HepG2 (cell line): ENCODE data around the gene MAGI1. TPM values are rescaled to one million over a fixed set of nuclear protein-coding genes. Genes with fewer than 3 reads are reported as not detected.
A peak's percentile ranks its signal among the peaks of the same experiment; 100 is the strongest.

ENCODE experiments used
- ATAC-seq: fragments of 200-7000 bp; cut with Tn5 transposase; 3 replicates; pipeline ENCODE4 v1.9.1; 2020; ENCODE audit warnings: mild to moderate bottlenecking, moderate library complexity
- BruUV-seq: library from RNA; stranded (reverse); fragments of 400-500 nt; replicated peaks from 2 replicates; lab custom pipeline; 2021; lab: Mats Ljungman, UMichigan
- CTCF ChIA-PET: fragments of 300-600 bp; formaldehyde crosslinking; extraction: SDS; loops from one replicate; lab custom pipeline; 2021; ENCODE audit warnings: low total read pairs, inconsistent platforms, low intra/inter-chr PET ratio; lab: Yijun Ruan, JAX
- POLR2A ChIA-PET: fragments of 350-600 bp; sonication (Branson Sonifier 250); formaldehyde crosslinking; loops from one replicate; lab custom pipeline; 2020; ENCODE audit warnings: antibody characterized with exemption, inconsistent platforms; lab: Yijun Ruan, JAX
- DNase-seq: peaks from one replicate; pipeline ENCODE4 v3.0.0-alpha.2; 2015; ENCODE audit warnings: low spot score
- FAIRE-seq: peaks from 3 replicates; lab custom pipeline; 2011; peaks lifted over from hg19 to GRCh38; lab: Jason Lieb, UNC
- H2AFZ ChIP-seq: one replicate; pipeline ENCODE4 v1.6.1; 2011; ENCODE audit warnings: low read length, inconsistent platforms
- H3K27ac ChIP-seq: fragments of 300-600 bp; 3 replicates; pipeline ENCODE4 v1.8.0; 2011; ENCODE audit warnings: mixed run types, mild to moderate bottlenecking, mixed read lengths, low read length, inconsistent platforms; ENCODE audit not compliant: insufficient read depth; ENCODE audit errors: extremely low read length
- H3K27me3 ChIP-seq, 2 experiments: fragments of 200-600 bp in 1 of 2; 2 replicates in 1 of 2; 3 replicates in 1 of 2; pipeline versions ENCODE4 v1.6.0 to v1.8.0; 2011; ENCODE audit warnings: low read length in 2 of 2, mild to moderate bottlenecking in 2 of 2, moderate library complexity in 2 of 2, inconsistent platforms in 1 of 2; ENCODE audit not compliant: insufficient read depth in 2 of 2, control insufficient read depth in 1 of 2
- H3K36me3 ChIP-seq, 2 experiments: fragments of 200-600 bp in 1 of 2; replicated peaks in 1 of 2; 2 replicates in 1 of 2; 3 replicates in 1 of 2; pipeline versions ENCODE4 v1.5.1 to v1.8.0; 2011; ENCODE audit warnings: low read length in 2 of 2, inconsistent platforms in 1 of 2; ENCODE audit not compliant: insufficient read depth in 2 of 2, control insufficient read depth in 1 of 2
- H3K4me1 ChIP-seq: 2 replicates; pipeline ENCODE4 v1.5.1; 2012; ENCODE audit warnings: low read length, inconsistent platforms; ENCODE audit not compliant: insufficient read depth
- H3K4me2 ChIP-seq: 2 replicates; pipeline ENCODE4 v1.6.0; 2011; ENCODE audit warnings: low read depth, low read length, inconsistent platforms
- H3K4me3 ChIP-seq, 3 experiments: fragments of 200-600 bp in 1 of 3; sonication (generic), shearing (Covaris generic) in 1 of 3; replicated peaks in 1 of 3; 2 replicates each; pipeline ENCODE4 v1.5.1; 2011 to 2016; ENCODE audit warnings: low read length in 3 of 3, inconsistent platforms in 2 of 3, low read depth in 2 of 3, mild to moderate bottlenecking in 2 of 3, control low read depth in 1 of 3, mixed read lengths in 1 of 3; ENCODE audit not compliant: insufficient read depth in 1 of 3
- H3K79me2 ChIP-seq: one replicate; pipeline ENCODE4 v1.6.1; 2011; ENCODE audit warnings: low read length, inconsistent platforms; ENCODE audit not compliant: insufficient read depth
- H3K9ac ChIP-seq: 2 replicates; pipeline ENCODE4 v1.6.0; 2011; ENCODE audit warnings: mild to moderate bottlenecking, low read depth, low read length, inconsistent platforms; ENCODE audit not compliant: insufficient read depth
- H3K9me3 ChIP-seq: 2 replicates; pipeline ENCODE4 v1.5.1; 2012; ENCODE audit warnings: mild to moderate bottlenecking, low read length
- H4K20me1 ChIP-seq: 2 replicates; pipeline ENCODE4 v1.6.0; 2011; ENCODE audit warnings: inconsistent platforms, mild to moderate bottlenecking, low read length, moderate library complexity; ENCODE audit not compliant: insufficient read depth
- AGO2 ChIP-seq: fragments of 200-400 bp; formaldehyde crosslinking; optimal IDR thresholded peaks from 2 replicates; pipeline ENCODE3; 2017; ENCODE audit warnings: mild to moderate bottlenecking, low read depth, low read length, moderate library complexity
- EED ChIP-seq: sonication (generic); formaldehyde crosslinking; IDR thresholded peaks from 2 replicates; pipeline ENCODE4 v1.5.0; 2020; ENCODE audit warnings: mild to moderate bottlenecking, missing genetic modification reagents
- NR1H2 ChIP-seq: sonication (generic); formaldehyde crosslinking; IDR thresholded peaks from 2 replicates; pipeline ENCODE4 v1.8.1; 2022; ENCODE audit warnings: low read depth, missing genetic modification reagents, borderline replicate concordance
- RBFOX2 ChIP-seq: fragments of 200-400 bp; formaldehyde crosslinking; IDR thresholded peaks from 2 replicates; pipeline ENCODE4 v1.6.1; 2017; ENCODE audit warnings: low read depth, mild to moderate bottlenecking, low read length
- SMAD9 ChIP-seq: sonication (generic); formaldehyde crosslinking; IDR thresholded peaks from 2 replicates; pipeline ENCODE4 v1.5.1; 2020; ENCODE audit warnings: mild to moderate bottlenecking, missing genetic modification reagents
- SP2 ChIP-seq: sonication (generic); formaldehyde crosslinking; IDR thresholded peaks from 2 replicates; pipeline ENCODE4 v1.5.1; 2020; ENCODE audit warnings: mild to moderate bottlenecking, missing genetic modification reagents
- UBTF ChIP-seq: sonication (generic); formaldehyde crosslinking; IDR thresholded peaks from 2 replicates; pipeline ENCODE4 v1.4.0; 2020; ENCODE audit warnings: mild to moderate bottlenecking, missing genetic modification reagents
- ZC3H4 ChIP-seq: sonication (generic); formaldehyde crosslinking; IDR thresholded peaks from 2 replicates; pipeline ENCODE4 v1.4.0; 2020; ENCODE audit warnings: missing genetic modification reagents, borderline replicate concordance
- ZFP82 ChIP-seq: sonication (generic); formaldehyde crosslinking; IDR thresholded peaks from 2 replicates; pipeline ENCODE4 v1.5.1; 2020; ENCODE audit warnings: mild to moderate bottlenecking, missing genetic modification reagents, borderline replicate concordance
- ZNF275 ChIP-seq: sonication (generic); formaldehyde crosslinking; IDR thresholded peaks from 2 replicates; pipeline ENCODE4 v1.8.0; 2022; ENCODE audit warnings: missing genetic modification reagents, mild to moderate bottlenecking, inconsistent platforms, borderline replicate concordance
- ZNF432 ChIP-seq: sonication (generic); formaldehyde crosslinking; IDR thresholded peaks from 2 replicates; pipeline ENCODE4 v1.5.0; 2020; ENCODE audit warnings: missing genetic modification reagents, mild to moderate bottlenecking, borderline replicate concordance
- ZNF543 ChIP-seq: sonication (generic); formaldehyde crosslinking; IDR thresholded peaks from 2 replicates; pipeline ENCODE4 v1.4.0; 2020; ENCODE audit warnings: mild to moderate bottlenecking, missing genetic modification reagents
- ZNF616 ChIP-seq: sonication (generic); formaldehyde crosslinking; IDR thresholded peaks from 2 replicates; pipeline ENCODE4 v1.5.0; 2020; ENCODE audit warnings: low read depth, mild to moderate bottlenecking, missing genetic modification reagents
- ZNF672 ChIP-seq: sonication (generic); formaldehyde crosslinking; IDR thresholded peaks from 2 replicates; pipeline ENCODE4 v1.8.1; 2022; ENCODE audit warnings: missing genetic modification reagents
- ZNF777 ChIP-seq: sonication (generic); formaldehyde crosslinking; IDR thresholded peaks from 2 replicates; pipeline ENCODE4 v1.4.0; 2020; ENCODE audit warnings: missing genetic modification reagents
- ZNF790 ChIP-seq: sonication (generic); formaldehyde crosslinking; IDR thresholded peaks from 2 replicates; pipeline ENCODE4 v1.8.0; 2022; ENCODE audit warnings: missing genetic modification reagents, mild to moderate bottlenecking, borderline replicate concordance
- ZNF879 ChIP-seq: sonication (generic); formaldehyde crosslinking; IDR thresholded peaks from 2 replicates; pipeline ENCODE4 v1.8.1; 2023; ENCODE audit warnings: missing genetic modification reagents
- WGBS: methylation state at CpG from one replicate; pipeline ENCODE4 v1.1.6; 2017; ENCODE audit warnings: low lambda C conversion rate; 5-methylcytosine and 5-hydroxymethylcytosine counted together
- in situ Hi-C: cut with HindIII; loops from 2 replicates; pipeline ENCODE4 v1.10.0; 2017; ENCODE audit warnings: low pct_unique_long_range_greater_than_20kb; ENCODE audit not compliant: extremely low pct_ligation_motif_present
- intact Hi-C: fragments of 100-400 bp; cut with micrococcal nuclease; formaldehyde crosslinking; loops from one replicate; pipeline ENCODE4 v1.10.0; 2022; ENCODE audit not compliant: unreplicated experiment
- polyA plus RNA-seq, 8 experiments: library from polyadenylated mRNA; depleted of rRNA in 3 of 8; stranded (reverse) in 7 of 8; unstranded in 1 of 8; fragments of >200 nt; fragmentation: Illumina TruSeq in 4 of 8; extraction: Trizol in 4 of 8; gene quantifications; 2 replicates each; pipeline versions ENCODE4 v1.2.1 to v1.2.3, GENCODE V29; 2011 to 2016; ENCODE audit warnings: low read depth in 4 of 8, missing spikeins in 1 of 8, mixed read lengths in 1 of 8; ENCODE audit not compliant: insufficient read depth in 1 of 8
- total RNA-seq, 5 experiments: library from RNA; depleted of rRNA; stranded (reverse); fragments of >200 nt; fragmentation: Illumina TruSeq; extraction: Trizol; gene quantifications; 2 replicates each; pipeline ENCODE4 v1.2.3, GENCODE V29; 2016; ENCODE audit warnings: low read depth in 1 of 5
- TF ChIP-seq, protein P1 (sequence below): IDR thresholded peaks from 2 replicates; pipeline ENCODE4 v1.6.1; 2016; ENCODE audit warnings: low read depth
- TF ChIP-seq, protein P2 (sequence below): IDR thresholded peaks from 2 replicates; pipeline ENCODE4 v1.6.1; 2018; ENCODE audit warnings: missing genetic modification reagents, mild to moderate bottlenecking, missing compliant biosample characterization

The MAGI1 gene
- total and polyA plus RNA-seq, 2 of the 13 experiments (the other 11 are each of a cell fraction or from before 2014, with no cell fraction given): 22.2 to 26.0 TPM

- ATAC-seq: peak; percentile 2; the same call in 1 of the 3 replicates
- POLR2A ChIA-PET: interaction anchor here (0.6 to 2.7 kb wide), 6 partner anchors 10 to 182 kb away, joined by 3 to 8 read pairs (median 3); partner anchors contain the start of gene SLC25A26
- H3K79me2 ChIP-seq: peaks cover 52% of the 10 kb centered on the region
- TF ChIP-seq NR1H2 (no peak), ZNF543 (0 out of 2 replicates have a peak, but pooled peaks have one; percentile 10), ZNF432 (CRISPR knock-in tag) (0 out of 2 replicates have a peak, but pooled peaks have one; percentile 47), ZNF616 (CRISPR knock-in tag) (no peak), UBTF (CRISPR knock-in tag) (peak; percentile 59), ZC3H4 (no peak), ZNF777 (peak; percentile 59; the same call in 1 of the 2 replicates), SP2 (CRISPR knock-in tag) (0 out of 2 replicates have a peak, but pooled peaks have one; percentile 21), EED (CRISPR knock-in tag) (0 out of 2 replicates have a peak, but pooled peaks have one; percentile 15), ZNF790 (0 out of 2 replicates have a peak, but pooled peaks have one; percentile 6), ZNF672 (CRISPR knock-in tag) (no peak), ZFP82 (CRISPR knock-in tag) (no peak), RBFOX2 (peak; percentile 29; the same call in 1 of the 2 replicates), ZNF275 (no peak), AGO2 (peak; percentile 9), SMAD9 (CRISPR knock-in tag) (0 out of 2 replicates have a peak, but pooled peaks have one; percentile 32), ZNF879 (CRISPR knock-in tag) (no peak)
- TF ChIP-seq, protein P1, sequence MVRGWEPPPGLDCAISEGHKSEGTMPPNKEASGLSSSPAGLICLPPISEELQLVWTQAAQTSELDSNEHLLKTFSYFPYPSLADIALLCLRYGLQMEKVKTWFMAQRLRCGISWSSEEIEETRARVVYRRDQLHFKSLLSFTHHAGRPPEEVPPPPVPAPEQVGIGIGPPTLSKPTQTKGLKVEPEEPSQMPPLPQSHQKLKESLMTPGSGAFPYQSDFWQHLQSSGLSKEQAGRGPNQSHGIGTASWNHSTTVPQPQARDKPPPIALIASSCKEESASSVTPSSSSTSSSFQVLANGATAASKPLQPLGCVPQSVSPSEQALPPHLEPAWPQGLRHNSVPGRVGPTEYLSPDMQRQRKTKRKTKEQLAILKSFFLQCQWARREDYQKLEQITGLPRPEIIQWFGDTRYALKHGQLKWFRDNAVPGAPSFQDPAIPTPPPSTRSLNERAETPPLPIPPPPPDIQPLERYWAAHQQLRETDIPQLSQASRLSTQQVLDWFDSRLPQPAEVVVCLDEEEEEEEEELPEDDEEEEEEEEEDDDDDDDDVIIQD: no peak
- TF ChIP-seq, protein P2, sequence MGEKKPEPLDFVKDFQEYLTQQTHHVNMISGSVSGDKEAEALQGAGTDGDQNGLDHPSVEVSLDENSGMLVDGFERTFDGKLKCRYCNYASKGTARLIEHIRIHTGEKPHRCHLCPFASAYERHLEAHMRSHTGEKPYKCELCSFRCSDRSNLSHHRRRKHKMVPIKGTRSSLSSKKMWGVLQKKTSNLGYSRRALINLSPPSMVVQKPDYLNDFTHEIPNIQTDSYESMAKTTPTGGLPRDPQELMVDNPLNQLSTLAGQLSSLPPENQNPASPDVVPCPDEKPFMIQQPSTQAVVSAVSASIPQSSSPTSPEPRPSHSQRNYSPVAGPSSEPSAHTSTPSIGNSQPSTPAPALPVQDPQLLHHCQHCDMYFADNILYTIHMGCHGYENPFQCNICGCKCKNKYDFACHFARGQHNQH: no peak
These were observed 740 bp downstream of the MAGI1 start for GRCh38 chr3:66037986-66038369.

More at GRCh38 chr3:66037986-66038369, 740 bp downstream of the MAGI1 start:
- Histone ChIP-seq H3K4me2 (peak overlapping the region; percentile 99), H3K36me3 (0 out of 5 replicates have a peak, but pooled peaks cover 0 to 1% of the 10 kb centered on the region in 2 experiments), H2AFZ (no peak overlapping the region), H3K4me3 (peak overlapping the region; percentile 85 to 97 (median 92)), H4K20me1 (peaks cover 16% of the 10 kb centered on the region), H3K9me3 (no peaks in the 10 kb centered on the region), H3K9ac (peak overlapping the region; percentile 82), H3K27ac (peak overlapping the region; percentile 98), H3K27me3 (no peaks in the 10 kb centered on the region; a peak in 1 of 5 replicates), H3K4me1 (peaks cover 63% of the 10 kb centered on the region)
- WGBS: 0% methylated on average over 2 of the region's 31 CpGs
- DNase-seq (no peak), FAIRE-seq (no peak)
- intact Hi-C loops: loop anchor here (2.0 to 10.0 kb wide), 5 partner anchors 36 to 251 kb away; no protein-coding TSS in a partner anchor
- BruUV-seq: no TSS peak
- CTCF ChIA-PET: no interaction called here
- in situ Hi-C loops: no loop called here
